HUES48 (cell line): ENCODE results near the gene TTYH2.

Experiments
- H3K27ac ChIP-seq: one replicate; pipeline ENCODE4 v1.7.0; 2013; ENCODE audit warnings: low read depth, low read length, inconsistent platforms
- H3K27me3 ChIP-seq: 2 replicates; pipeline ENCODE4 v1.6.1; 2013; ENCODE audit warnings: mild to moderate bottlenecking, low read length; ENCODE audit not compliant: control insufficient read depth, insufficient read depth
- H3K36me3 ChIP-seq: 2 replicates; pipeline ENCODE4 v1.6.1; 2013; ENCODE audit warnings: low read length; ENCODE audit not compliant: control insufficient read depth, insufficient read depth
- H3K4me1 ChIP-seq: 2 replicates; pipeline ENCODE4 v1.6.1; 2013; ENCODE audit warnings: mild to moderate bottlenecking, low read length; ENCODE audit not compliant: control insufficient read depth, insufficient read depth
- H3K4me3 ChIP-seq: 2 replicates; pipeline ENCODE4 v1.5.1; 2013; ENCODE audit warnings: mild to moderate bottlenecking, low read depth, low read length
- H3K9ac ChIP-seq: 2 replicates; pipeline ENCODE4 v1.6.1; 2013; ENCODE audit warnings: mild to moderate bottlenecking, low read depth, low read length, moderate library complexity
- H3K9me3 ChIP-seq: 2 replicates; pipeline ENCODE4 v1.6.1; 2013; ENCODE audit warnings: low read length; ENCODE audit not compliant: control insufficient read depth, insufficient read depth

The TTYH2 gene

DNA sequence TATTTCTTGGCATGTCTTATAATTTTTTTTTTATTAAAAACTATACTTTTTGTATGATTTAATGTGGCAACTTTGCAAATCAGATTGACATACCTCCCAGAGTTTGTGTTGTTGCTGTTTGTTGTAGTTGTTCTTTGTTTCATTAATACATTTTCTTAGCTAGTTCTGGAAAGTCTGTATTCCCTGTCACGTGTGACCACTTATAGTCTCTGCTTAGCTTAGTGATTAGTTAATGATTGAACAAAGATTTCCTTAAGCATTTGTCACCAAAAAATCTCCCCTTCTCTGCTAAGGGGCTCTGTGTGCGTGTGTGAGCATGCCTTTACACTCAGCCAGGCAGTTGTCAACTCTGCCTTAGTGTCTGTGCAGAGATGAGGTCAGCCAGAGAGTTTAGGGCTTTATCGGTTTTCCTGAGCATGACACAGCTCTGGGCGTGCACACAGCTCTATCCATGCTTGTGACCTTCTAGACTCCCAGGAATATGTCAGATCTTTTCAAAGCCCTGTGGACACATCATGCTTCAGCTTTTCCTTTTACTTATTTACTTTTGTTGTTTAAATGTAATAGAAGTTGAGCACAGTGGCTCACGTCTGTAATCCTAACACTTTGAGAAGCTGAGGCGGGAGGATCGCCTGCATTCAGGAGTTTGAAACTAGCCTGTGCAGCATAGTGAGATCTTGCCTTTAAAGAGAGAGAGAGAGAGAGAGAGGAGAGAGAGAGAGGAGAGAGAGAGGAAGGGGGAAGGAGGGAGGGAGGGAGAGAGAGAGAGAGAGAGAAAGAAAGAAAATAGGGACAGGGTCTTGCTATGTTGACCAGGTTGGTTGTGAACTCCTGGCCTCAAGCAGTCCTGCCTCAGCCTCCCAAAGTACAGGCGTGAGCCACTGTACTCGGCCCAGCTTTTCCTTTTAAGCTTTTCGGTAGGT lies 82.5 kb downstream of the TTYH2 start:
- H3K4me1 ChIP-seq = no peaks in the 10 kb centered on the region
- H3K4me3 ChIP-seq = no peak overlapping the region
- H3K27ac ChIP-seq = no peak overlapping the region
- no peaks in the 10 kb centered on the region for H3K27me3 ChIP-seq
- H3K36me3 ChIP-seq = no peaks in the 10 kb centered on the region
- no peak overlapping the region for H3K9ac ChIP-seq
- no peaks in the 10 kb centered on the region for H3K9me3 ChIP-seq

DNA sequence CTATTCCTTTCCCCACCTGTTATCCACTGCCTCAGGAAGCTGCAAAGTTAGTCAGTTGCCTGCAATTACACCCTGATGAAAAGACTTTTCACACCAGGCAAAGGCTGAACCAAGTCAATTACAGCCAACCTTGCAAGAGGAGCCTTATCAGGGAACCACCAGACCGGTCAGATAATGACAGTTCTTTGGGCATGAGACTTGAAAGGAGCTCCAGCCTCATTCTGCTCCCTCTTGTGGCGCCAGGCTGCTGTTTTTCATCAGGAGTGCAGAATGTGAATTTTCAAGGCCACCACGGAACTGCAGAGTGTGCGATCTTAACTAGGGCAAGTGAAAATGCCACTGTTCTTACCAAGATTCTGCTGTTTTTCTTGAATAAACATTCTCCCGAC lies 83.2 kb downstream of the TTYH2 start:
- H3K4me3 ChIP-seq = no peak overlapping the region
- no peaks in the 10 kb centered on the region for H3K4me1 ChIP-seq
- no peak overlapping the region for H3K27ac ChIP-seq
- no peaks in the 10 kb centered on the region for H3K27me3 ChIP-seq
- H3K9me3 ChIP-seq = no peaks in the 10 kb centered on the region
- H3K36me3 ChIP-seq = no peaks in the 10 kb centered on the region
- no peak overlapping the region for H3K9ac ChIP-seq

DNA sequence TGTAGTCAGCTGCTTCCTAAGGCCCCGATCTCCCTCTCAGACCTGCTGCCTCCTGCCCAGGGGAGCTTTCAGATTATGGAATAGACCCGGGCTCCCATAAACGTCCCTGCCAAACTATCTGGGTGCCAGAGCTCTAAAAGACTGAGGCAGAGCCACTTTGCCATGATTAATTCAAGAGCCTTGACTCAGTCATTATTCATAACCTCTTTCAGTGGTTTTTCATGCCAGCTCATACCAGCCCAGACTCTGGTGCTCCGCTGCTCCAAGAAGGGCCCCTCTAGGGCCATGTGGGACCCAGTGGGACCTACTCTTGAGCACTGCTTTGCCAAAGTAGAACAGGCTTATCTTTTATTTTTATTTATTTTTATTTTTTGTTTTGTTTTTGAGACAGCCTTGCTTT lies 84.6 kb downstream of the TTYH2 start:
- H3K27me3 ChIP-seq = no peaks in the 10 kb centered on the region
- H3K27ac ChIP-seq = no peak overlapping the region
- no peaks in the 10 kb centered on the region for H3K4me1 ChIP-seq
- H3K9ac ChIP-seq = no peak overlapping the region
- no peaks in the 10 kb centered on the region for H3K36me3 ChIP-seq
- no peaks in the 10 kb centered on the region for H3K9me3 ChIP-seq
- H3K4me3 ChIP-seq = no peak overlapping the region

DNA sequence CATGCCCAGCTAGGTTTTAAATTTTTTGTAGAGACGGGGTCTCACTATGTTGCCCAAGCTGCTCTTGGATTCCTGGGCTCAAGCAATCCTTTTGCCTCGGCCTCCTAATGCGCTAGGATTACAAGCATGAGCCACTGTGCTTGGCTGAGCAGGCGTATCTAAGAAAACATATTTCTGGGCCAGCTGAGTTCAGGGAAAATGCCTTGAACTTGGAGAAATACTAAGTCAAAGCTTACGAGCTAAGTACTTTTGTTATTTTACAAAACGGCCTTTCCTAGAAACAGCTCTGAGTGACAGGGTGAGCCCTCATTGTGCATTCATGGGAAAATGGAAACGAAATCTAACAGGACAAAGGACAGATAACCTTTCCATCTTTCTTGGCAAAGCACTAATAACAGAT lies 85.4 kb downstream of the TTYH2 start:
- Histone ChIP-seq H3K9ac (no peak overlapping the region), H3K9me3 (no peaks in the 10 kb centered on the region), H3K4me3 (no peak overlapping the region), H3K36me3 (no peaks in the 10 kb centered on the region), H3K27me3 (no peaks in the 10 kb centered on the region), H3K27ac (no peak overlapping the region), H3K4me1 (no peaks in the 10 kb centered on the region)

GRCh38 chr17:74299226-74300009 lies 86.0 kb downstream of the TTYH2 start:
- no peaks in the 10 kb centered on the region for H3K27me3 ChIP-seq
- no peaks in the 10 kb centered on the region for H3K9me3 ChIP-seq

GRCh38 chr17:74303305-74303704 lies 89.9 kb downstream of the TTYH2 start:
- Histone ChIP-seq H3K4me3 (no peak overlapping the region), H3K27me3 (no peaks in the 10 kb centered on the region), H3K27ac (no peak overlapping the region), H3K36me3 (no peaks in the 10 kb centered on the region), H3K9ac (no peak overlapping the region), H3K9me3 (no peaks in the 10 kb centered on the region), H3K4me1 (no peaks in the 10 kb centered on the region)

More at GRCh38 chr17:74299226-74300009, 86.0 kb downstream of the TTYH2 start:
- Histone ChIP-seq H3K4me1 (no peaks in the 10 kb centered on the region), H3K36me3 (no peaks in the 10 kb centered on the region), H3K4me3 (no peak overlapping the region), H3K9ac (no peak overlapping the region), H3K27ac (no peak overlapping the region)

GRCh38 chr17:74304184-74304583 lies 90.8 kb downstream of the TTYH2 start:
- Histone ChIP-seq H3K4me3 (no peak overlapping the region), H3K9me3 (no peaks in the 10 kb centered on the region), H3K4me1 (no peaks in the 10 kb centered on the region), H3K36me3 (no peaks in the 10 kb centered on the region), H3K9ac (no peak overlapping the region), H3K27ac (no peak overlapping the region), H3K27me3 (no peaks in the 10 kb centered on the region)

DNA sequence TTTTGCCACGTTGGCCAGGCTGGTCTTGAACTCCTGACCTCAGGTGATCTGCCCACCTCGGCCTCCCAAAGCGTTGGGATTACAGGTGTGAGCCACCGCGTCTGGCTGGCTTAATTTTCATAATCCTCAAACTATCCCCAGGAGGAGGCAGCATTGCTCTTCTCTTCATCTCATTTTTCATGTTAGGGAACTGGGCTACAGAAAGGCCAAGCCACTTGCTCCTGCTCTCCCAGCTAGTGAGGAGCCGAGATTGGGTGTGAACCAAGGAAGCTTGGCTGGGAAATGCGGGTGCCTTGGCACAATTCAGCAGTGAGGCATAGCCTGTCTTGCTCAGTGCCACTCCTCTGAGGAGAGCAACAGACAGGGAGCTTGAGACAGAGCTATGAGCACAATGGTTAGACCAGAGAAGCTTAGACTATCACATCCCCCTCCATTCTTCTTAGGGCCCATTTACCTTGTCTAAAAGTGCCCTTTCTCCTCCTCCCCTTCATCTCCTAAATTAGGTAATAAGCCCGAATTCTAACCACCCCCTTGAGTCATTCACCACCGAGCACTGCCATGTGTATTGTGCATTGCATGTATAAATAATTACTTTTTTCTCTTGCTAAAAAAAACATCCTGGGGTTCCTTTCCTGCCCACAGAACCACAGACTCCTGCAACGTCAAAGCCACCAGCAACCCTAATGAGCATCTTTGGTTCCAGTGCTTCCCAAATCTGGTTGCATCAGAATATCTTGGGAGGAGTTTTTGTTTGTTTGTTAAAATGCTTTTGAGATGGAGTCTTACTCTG lies 92.7 kb downstream of the TTYH2 start:
- H3K9me3 ChIP-seq = no peaks in the 10 kb centered on the region

DNA sequence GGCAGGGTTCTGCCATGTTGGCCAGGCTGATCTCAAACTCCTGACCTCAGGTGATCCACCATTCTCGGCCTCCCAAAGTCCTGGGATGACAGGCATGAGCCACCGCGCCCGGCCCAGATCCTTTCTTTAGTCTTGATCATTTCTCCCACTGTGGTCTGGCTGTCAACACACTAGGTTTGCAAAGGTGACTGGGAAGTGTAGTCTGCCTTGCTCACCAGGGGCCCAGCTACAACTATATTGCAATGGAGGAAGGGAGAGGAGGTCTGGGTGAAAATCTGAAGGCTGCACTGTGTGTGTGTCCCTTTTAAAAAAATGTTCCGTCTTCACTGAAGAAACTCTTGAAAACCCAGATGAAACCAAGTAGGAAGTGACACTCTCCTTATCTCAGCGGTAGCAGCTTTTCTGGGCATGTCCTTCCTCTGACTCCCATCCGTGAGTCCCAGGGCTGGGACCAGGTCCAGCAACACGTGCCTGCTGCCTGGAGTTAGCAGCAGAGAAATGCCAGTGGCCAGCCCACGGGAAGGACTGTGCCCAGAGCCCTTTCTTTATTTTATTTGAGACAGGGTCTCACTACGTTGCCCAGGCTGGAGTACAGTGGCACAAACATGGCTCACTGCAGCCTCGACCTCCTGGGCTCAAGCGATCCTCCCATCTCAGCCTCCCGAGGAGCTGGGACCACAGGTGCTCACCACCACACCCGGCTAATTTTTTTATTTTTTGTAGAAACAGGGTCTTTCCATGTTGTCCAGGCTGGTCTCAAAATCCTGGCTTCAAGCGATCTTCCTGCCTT lies 94.8 kb downstream of the TTYH2 start:
- no peaks in the 10 kb centered on the region for H3K27me3 ChIP-seq
- H3K4me1 ChIP-seq = no peaks in the 10 kb centered on the region
- H3K9me3 ChIP-seq = no peaks in the 10 kb centered on the region; the same call in 1 of the 2 replicates
- H3K9ac ChIP-seq = no peak overlapping the region
- no peak overlapping the region for H3K27ac ChIP-seq
- no peak overlapping the region for H3K4me3 ChIP-seq
- H3K36me3 ChIP-seq = no peaks in the 10 kb centered on the region

More for the DNA sequence above, 92.7 kb downstream of the TTYH2 start:
- Histone ChIP-seq H3K4me3 (no peak overlapping the region), H3K27ac (no peak overlapping the region), H3K27me3 (no peaks in the 10 kb centered on the region), H3K4me1 (no peaks in the 10 kb centered on the region), H3K9ac (no peak overlapping the region), H3K36me3 (no peaks in the 10 kb centered on the region)

DNA sequence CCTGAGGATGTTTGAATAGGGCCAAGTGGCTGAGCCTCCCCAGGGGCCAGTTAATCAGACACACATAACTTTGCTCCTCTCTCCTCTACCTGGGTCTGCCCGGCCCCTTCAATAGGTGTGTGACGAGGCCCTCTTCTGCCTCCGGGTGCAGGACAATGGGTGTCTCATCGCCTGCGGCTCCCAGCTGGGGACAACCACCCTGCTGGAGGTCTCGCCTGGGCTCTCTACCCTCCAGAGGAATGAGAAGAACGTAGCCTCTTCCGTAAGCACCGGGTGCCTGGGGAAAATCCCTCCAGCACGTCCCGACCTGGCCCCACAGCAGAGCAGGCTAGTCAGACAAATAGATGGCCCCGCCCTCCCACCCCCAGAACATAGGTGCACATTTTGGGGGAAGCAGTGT lies 96.5 kb downstream of the TTYH2 start:
- H3K27me3 ChIP-seq = no peaks in the 10 kb centered on the region
- H3K27ac ChIP-seq = no peak overlapping the region
- no peak overlapping the region for H3K4me3 ChIP-seq
- H3K4me1 ChIP-seq = no peaks in the 10 kb centered on the region
- H3K9me3 ChIP-seq = no peaks in the 10 kb centered on the region; the same call in 1 of the 2 replicates
- H3K36me3 ChIP-seq = no peaks in the 10 kb centered on the region
- H3K9ac ChIP-seq = no peak overlapping the region
